GM18505 (cell line): ENCODE data around the gene KCNK18.

Experiments used
- ATAC-seq: cut with Tn5 transposase; IDR thresholded peaks from one replicate; pipeline ENCODE4 v1.9.1; 2021; ENCODE audit not compliant: unreplicated experiment
- POLR2A ChIP-seq: IDR thresholded peaks from 4 replicates; pipeline ENCODE4 v1.6.1; 2011; ENCODE audit warnings: borderline replicate concordance; ENCODE audit not compliant: insufficient read depth, insufficient read length; ENCODE audit errors: extremely low read depth

Gene KCNK18

GRCh38 chr10:117256910-117257309, 59.6 kb downstream of the KCNK18 start:
- no peak for TF ChIP-seq POLR2A
- no peak for ATAC-seq

GRCh38 chr10:117257721-117258120, 60.4 kb downstream of the KCNK18 start:
- no peak for ATAC-seq
- TF ChIP-seq POLR2A = no peak

DNA sequence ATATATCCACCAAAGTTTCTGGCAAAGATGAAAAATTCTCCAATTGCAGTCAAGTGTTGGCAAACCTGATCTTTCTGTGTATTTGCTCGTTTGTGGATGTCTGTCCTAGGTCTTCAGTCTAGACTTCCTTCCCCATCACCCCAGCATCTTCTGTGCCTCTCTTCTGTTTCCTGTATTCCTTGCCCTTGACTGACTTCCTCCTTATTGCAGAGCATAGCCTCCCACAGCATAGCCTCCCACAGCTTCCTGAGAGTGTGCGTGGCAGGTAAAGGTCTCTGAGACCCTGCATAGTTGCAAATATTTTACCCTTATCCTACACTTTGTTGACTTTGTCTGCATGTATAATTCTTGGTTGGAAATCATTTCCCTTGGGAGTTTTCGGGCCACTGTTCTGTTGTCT, 62.0 kb downstream of the KCNK18 start:
- TF ChIP-seq POLR2A = no peak

More for the DNA sequence above, 62.0 kb downstream of the KCNK18 start:
- no peak for ATAC-seq
